Ishikawa (cell line): ENCODE measurements around the gene SRA1.

ENCODE experiments used
- CEBPB ChIP-seq: IDR thresholded peaks from 2 replicates; pipeline ENCODE4 v1.6.1; 2012
- CREB1 ChIP-seq: IDR thresholded peaks from 2 replicates; pipeline ENCODE4 v1.6.1; 2012; ENCODE audit warnings: low read depth
- EGR1 ChIP-seq: IDR thresholded peaks from 2 replicates; pipeline ENCODE4 v1.6.1; 2012
- EP300 ChIP-seq: IDR thresholded peaks from 2 replicates; pipeline ENCODE4 v1.6.1; 2012; ENCODE audit warnings: borderline replicate concordance
- FOXM1 ChIP-seq: IDR thresholded peaks from 2 replicates; pipeline ENCODE4 v1.6.1; 2012; ENCODE audit warnings: low read depth, borderline replicate concordance
- NFIC ChIP-seq: IDR thresholded peaks from 2 replicates; pipeline ENCODE4 v1.6.1; 2012
- RAD21 ChIP-seq: IDR thresholded peaks from 2 replicates; pipeline ENCODE4 v1.6.1; 2012; ENCODE audit warnings: low read depth
- TAF1 ChIP-seq: IDR thresholded peaks from 2 replicates; pipeline ENCODE4 v1.6.1; 2012; ENCODE audit warnings: low read depth, mild to moderate bottlenecking
- TCF12 ChIP-seq: IDR thresholded peaks from 2 replicates; pipeline ENCODE4 v1.6.1; 2012; ENCODE audit warnings: low read depth
- TEAD4 ChIP-seq: IDR thresholded peaks from 2 replicates; pipeline ENCODE4 v1.6.1; 2012
- YY1 ChIP-seq: IDR thresholded peaks from 2 replicates; pipeline ENCODE4 v1.6.1; 2012; ENCODE audit warnings: low read depth
- ZBTB7A ChIP-seq: IDR thresholded peaks from 2 replicates; pipeline ENCODE4 v1.6.1; 2012; ENCODE audit warnings: low read depth
- TF ChIP-seq, protein P1 (sequence below): IDR thresholded peaks from 2 replicates; pipeline ENCODE4 v1.6.1; 2012
- TF ChIP-seq, protein P2 (sequence below): IDR thresholded peaks from 2 replicates; pipeline ENCODE4 v1.6.1; 2012
- TF ChIP-seq, protein P3 (sequence below): IDR thresholded peaks from 2 replicates; pipeline ENCODE4 v1.6.1; 2012; ENCODE audit warnings: low read depth, mild to moderate bottlenecking

SRA1 gene

DNA sequence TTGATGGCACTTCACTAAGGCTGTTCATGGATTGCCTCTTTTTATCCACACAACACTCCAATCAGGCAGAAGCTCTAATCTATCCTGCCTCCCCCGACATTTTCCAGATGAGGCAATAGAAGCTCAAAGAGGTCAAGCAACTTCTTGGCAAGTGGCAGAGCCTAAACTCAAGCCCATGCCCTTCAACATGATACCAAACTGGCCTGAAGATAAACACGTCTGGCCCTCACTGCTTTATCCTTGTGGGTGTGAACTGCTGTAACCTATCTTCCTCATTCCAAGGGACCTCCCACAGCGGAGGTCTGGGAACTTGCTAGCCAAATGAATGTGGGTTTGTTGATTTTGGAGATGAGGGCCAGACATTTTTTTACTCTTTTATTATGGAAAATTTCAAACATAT is 16.9 kb upstream of the SRA1 start:
- TF ChIP-seq CEBPB, result no peak
- TF ChIP-seq TCF12, result no peak
- TF ChIP-seq FOXM1, result no peak
- TF ChIP-seq EGR1, result no peak
- TF ChIP-seq, protein P1, sequence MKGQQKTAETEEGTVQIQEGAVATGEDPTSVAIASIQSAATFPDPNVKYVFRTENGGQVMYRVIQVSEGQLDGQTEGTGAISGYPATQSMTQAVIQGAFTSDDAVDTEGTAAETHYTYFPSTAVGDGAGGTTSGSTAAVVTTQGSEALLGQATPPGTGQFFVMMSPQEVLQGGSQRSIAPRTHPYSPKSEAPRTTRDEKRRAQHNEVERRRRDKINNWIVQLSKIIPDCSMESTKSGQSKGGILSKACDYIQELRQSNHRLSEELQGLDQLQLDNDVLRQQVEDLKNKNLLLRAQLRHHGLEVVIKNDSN, result no peak
- TF ChIP-seq YY1, result no peak
- TF ChIP-seq, protein P2, sequence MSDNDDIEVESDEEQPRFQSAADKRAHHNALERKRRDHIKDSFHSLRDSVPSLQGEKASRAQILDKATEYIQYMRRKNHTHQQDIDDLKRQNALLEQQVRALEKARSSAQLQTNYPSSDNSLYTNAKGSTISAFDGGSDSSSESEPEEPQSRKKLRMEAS, result no peak
- TF ChIP-seq TAF1, result no peak
- no peak for TF ChIP-seq CREB1
- TF ChIP-seq, protein P3, sequence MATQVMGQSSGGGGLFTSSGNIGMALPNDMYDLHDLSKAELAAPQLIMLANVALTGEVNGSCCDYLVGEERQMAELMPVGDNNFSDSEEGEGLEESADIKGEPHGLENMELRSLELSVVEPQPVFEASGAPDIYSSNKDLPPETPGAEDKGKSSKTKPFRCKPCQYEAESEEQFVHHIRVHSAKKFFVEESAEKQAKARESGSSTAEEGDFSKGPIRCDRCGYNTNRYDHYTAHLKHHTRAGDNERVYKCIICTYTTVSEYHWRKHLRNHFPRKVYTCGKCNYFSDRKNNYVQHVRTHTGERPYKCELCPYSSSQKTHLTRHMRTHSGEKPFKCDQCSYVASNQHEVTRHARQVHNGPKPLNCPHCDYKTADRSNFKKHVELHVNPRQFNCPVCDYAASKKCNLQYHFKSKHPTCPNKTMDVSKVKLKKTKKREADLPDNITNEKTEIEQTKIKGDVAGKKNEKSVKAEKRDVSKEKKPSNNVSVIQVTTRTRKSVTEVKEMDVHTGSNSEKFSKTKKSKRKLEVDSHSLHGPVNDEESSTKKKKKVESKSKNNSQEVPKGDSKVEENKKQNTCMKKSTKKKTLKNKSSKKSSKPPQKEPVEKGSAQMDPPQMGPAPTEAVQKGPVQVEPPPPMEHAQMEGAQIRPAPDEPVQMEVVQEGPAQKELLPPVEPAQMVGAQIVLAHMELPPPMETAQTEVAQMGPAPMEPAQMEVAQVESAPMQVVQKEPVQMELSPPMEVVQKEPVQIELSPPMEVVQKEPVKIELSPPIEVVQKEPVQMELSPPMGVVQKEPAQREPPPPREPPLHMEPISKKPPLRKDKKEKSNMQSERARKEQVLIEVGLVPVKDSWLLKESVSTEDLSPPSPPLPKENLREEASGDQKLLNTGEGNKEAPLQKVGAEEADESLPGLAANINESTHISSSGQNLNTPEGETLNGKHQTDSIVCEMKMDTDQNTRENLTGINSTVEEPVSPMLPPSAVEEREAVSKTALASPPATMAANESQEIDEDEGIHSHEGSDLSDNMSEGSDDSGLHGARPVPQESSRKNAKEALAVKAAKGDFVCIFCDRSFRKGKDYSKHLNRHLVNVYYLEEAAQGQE, result no peak
- no peak for TF ChIP-seq RAD21
- TF ChIP-seq ZBTB7A, result no peak
- no peak for TF ChIP-seq EP300
- TF ChIP-seq NFIC, result no peak
- no peak for TF ChIP-seq TEAD4

DNA sequence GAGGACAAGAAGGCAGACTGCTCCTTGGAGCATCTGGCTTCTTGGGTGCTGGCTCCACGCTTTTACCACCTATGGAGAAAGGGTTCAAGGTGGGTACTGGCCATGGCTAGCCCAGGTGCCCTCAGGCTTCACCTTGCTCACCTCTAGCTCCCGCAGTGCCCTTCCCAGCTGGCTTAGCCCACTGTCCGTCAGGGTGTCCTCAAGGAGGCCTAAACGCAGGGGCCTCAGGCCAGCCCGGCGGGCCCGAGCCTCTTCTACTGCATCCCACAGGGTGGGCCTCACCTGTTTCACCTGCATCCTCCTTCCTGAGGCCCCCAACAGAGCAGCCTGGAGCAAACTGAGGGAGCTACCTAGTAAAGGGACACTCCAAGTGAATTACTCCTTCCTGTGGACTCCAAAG is 16.4 kb upstream of the SRA1 start:
- no peak for TF ChIP-seq EP300
- no peak for TF ChIP-seq YY1

DNA sequence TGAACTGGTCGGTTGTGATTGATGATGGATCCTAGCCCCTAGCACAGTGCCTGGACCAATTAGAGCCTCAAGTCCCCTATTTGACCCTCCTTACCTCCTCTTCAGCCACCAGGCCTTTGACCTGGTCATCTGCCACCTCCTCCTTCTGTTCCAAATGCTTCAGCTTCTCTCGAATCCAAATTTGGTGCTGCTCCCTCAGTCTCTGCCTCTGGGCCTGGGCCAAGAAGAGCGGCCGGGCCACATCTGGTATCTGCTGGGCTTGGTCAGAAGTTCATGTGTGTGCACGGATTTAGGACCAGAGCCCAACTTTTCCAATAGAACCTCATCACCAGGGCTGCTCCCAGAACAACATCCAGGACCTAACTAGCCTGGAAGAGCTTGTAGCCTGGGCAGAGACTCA is 13.8 kb upstream of the SRA1 start:
- TF ChIP-seq CEBPB (no peak), EGR1 (no peak), EP300 (no peak), FOXM1 (no peak), TCF12 (no peak), CREB1 (no peak), TAF1 (no peak), TEAD4 (no peak), ZBTB7A (no peak), RAD21 (no peak), YY1 (no peak), NFIC (no peak)
- TF ChIP-seq, protein P1, result no peak
- TF ChIP-seq, protein P2, result no peak
- TF ChIP-seq, protein P3, result no peak

DNA sequence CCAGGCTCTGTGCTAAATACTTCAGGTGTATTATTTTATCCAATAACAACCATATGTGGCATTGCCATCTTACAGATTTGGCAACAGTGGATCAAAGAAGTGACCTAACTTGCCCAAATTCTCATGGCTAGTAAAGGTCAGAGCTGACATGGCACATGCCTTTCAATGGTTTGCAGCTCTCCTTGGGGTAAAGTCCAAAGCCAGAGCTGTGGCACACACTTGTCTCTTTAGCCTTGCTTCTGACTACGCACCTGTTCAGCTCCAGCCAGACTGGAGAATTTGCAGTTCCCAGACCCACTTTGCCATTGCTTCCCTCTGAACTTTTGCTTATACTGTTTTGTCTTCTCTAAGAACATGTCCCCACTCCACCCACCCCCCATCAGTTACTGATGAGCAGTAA is 13.2 kb upstream of the SRA1 start:
- TF ChIP-seq EP300, result no peak
- TF ChIP-seq, protein P1, result no peak
- TF ChIP-seq EGR1, result no peak
- TF ChIP-seq YY1, result no peak
- TF ChIP-seq RAD21, result no peak
- no peak for TF ChIP-seq ZBTB7A
- TF ChIP-seq CEBPB, result no peak
- TF ChIP-seq TEAD4, result no peak
- no peak for TF ChIP-seq TAF1
- no peak for TF ChIP-seq CREB1
- TF ChIP-seq NFIC, result no peak
- TF ChIP-seq TCF12, result no peak
- TF ChIP-seq, protein P3, result no peak
- TF ChIP-seq, protein P2, result no peak
- no peak for TF ChIP-seq FOXM1
